AG04449 (cell line): ENCODE measurements around the gene OSR1.
A peak's percentile ranks its signal among the peaks of the same experiment; 100 is the strongest.

ENCODE experiments used
- CTCF ChIA-PET: fragments of 350-600 bp; formaldehyde crosslinking; extraction: SDS; loops from one replicate; lab custom pipeline; 2021; ENCODE audit warnings: antibody characterized with exemption; lab: Yijun Ruan, JAX
- POLR2A ChIA-PET: fragments of 400-600, 350-600 bp; formaldehyde crosslinking; extraction: SDS; loops from one replicate; lab custom pipeline; 2020; ENCODE audit warnings: antibody characterized with exemption, inconsistent platforms; lab: Yijun Ruan, JAX
- DNase-seq: peaks from one replicate; pipeline ENCODE4 v3.0.0-alpha.2; 2010; ENCODE audit warnings: low read depth, low spot score
- H3K4me3 ChIP-seq: 2 replicates; pipeline ENCODE4 v1.5.1; 2011; ENCODE audit warnings: low read depth, mild to moderate bottlenecking, control low read depth, low read length
- CTCF ChIP-seq: IDR thresholded peaks from one replicate; pipeline ENCODE4 v1.5.1; 2011; ENCODE audit warnings: mild to moderate bottlenecking, moderate library complexity, low read length, control low read depth, inconsistent platforms; ENCODE audit not compliant: insufficient read depth; ENCODE audit errors: missing control alignments

OSR1 gene

GRCh38 chr2:19365126-19365525 lies 6.7 kb upstream of the OSR1 start:
- ChIA-PET POLR2A (interaction anchor here (0.6 kb wide), 1 partner anchor 377 kb away, joined by 3 read pairs; no protein-coding TSS in a partner anchor), CTCF (interaction anchor here (0.8 to 1.6 kb wide), 8 partner anchors 13 to 928 kb away, joined by 3 to 12 read pairs (median 4); no protein-coding TSS in a partner anchor)
- DNase-seq, result no peak
- no peak overlapping the region for H3K4me3 ChIP-seq
- TF ChIP-seq CTCF, result no peak

- DNase-seq, result no peak
- no peak for TF ChIP-seq CTCF
- no peak overlapping the region for H3K4me3 ChIP-seq
- POLR2A ChIA-PET, result interaction anchor here (0.6 kb wide), 1 partner anchor 582 kb away, joined by 4 read pairs; no protein-coding TSS in a partner anchor
- CTCF ChIA-PET, result interaction anchor here (0.6 to 1.6 kb wide), 20 partner anchors 10 to 978 kb away, joined by 3 to 15 read pairs (median 4); no protein-coding TSS in a partner anchor
Observed at GRCh38 chr2:19364014-19364413, 5.6 kb upstream of the OSR1 start.

GRCh38 chr2:19363474-19363778 lies 5.0 kb upstream of the OSR1 start:
- ChIA-PET POLR2A (interaction anchor here (0.6 kb wide), 1 partner anchor 582 kb away, joined by 4 read pairs; no protein-coding TSS in a partner anchor), CTCF (interaction anchor here (0.6 to 1.6 kb wide), 20 partner anchors 11 to 977 kb away, joined by 3 to 15 read pairs (median 4); no protein-coding TSS in a partner anchor)
- peak overlapping the region; percentile 73 for H3K4me3 ChIP-seq
- DNase-seq, result no peak
- no peak for TF ChIP-seq CTCF

- POLR2A ChIA-PET, result no interaction called here
- TF ChIP-seq CTCF, result peak; percentile 77
- peak overlapping the region; percentile 73 for H3K4me3 ChIP-seq
- no peak for DNase-seq
- CTCF ChIA-PET, result interaction anchor here (0.8 to 1.6 kb wide), 17 partner anchors 14 to 977 kb away, joined by 3 to 15 read pairs (median 4); no protein-coding TSS in a partner anchor
Observed at GRCh38 chr2:19362755-19363473, 4.5 kb upstream of the OSR1 start.

- TF ChIP-seq CTCF, result no peak
- POLR2A ChIA-PET, result no interaction called here
- CTCF ChIA-PET, result interaction anchor here (0.9 to 5.2 kb wide), 10 partner anchors 7 to 927 kb away, joined by 3 to 35 read pairs (median 4); no protein-coding TSS in a partner anchor
- peak overlapping the region; percentile 73 for H3K4me3 ChIP-seq
- DNase-seq, result no peak
Observed at GRCh38 chr2:19362094-19362754, 3.8 kb upstream of the OSR1 start.

GRCh38 chr2:19361325-19361990 lies 3.0 kb upstream of the OSR1 start:
- CTCF ChIA-PET, result interaction anchor here (0.7 to 5.2 kb wide), 12 partner anchors 8 to 926 kb away, joined by 3 to 35 read pairs (median 4); no protein-coding TSS in a partner anchor
- no peak for TF ChIP-seq CTCF
- no peak for DNase-seq
- peak overlapping the region; percentile 73 for H3K4me3 ChIP-seq
- POLR2A ChIA-PET, result interaction anchor here (0.7 kb wide), 1 partner anchor 214 kb away, joined by 3 read pairs; no protein-coding TSS in a partner anchor
